ENCODE data around the gene UBE2E1. TPM values are rescaled to one million over a fixed set of nuclear protein-coding genes. Genes with fewer than 3 reads are reported as not detected.

The UBE2E1 gene
- total and polyA plus RNA-seq, 4 donors: 6.6 to 31.8 (median 25.4) TPM

DNA sequence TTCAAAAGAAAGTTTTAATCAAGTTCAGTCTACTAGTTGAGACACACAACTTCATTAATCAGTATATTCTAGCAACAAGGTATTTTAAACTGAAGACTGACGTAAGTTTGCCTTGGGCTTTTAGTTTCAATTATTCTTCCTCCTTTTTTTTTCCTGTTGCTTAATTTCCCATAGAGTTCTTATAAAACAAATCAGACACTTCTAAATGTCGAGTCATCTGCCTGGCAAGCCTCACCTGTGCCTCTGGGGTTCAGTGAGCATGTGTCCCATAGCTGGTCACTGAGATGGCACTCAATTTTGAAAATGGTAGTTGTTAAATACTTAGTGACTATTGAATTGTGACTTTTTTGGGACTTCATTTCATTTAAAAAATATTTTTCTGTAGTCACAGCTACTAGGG lies 83.6 kb downstream of the UBE2E1 start (continued):
- TF ChIP-seq YY1 (IDR thresholded peaks at IDR 0.05) (no peak), SP1 (IDR thresholded peaks at IDR 0.05) (no peak)

- 77% methylated on average over 5 of the region's 5 CpGs for WGBS
- Histone ChIP-seq H3K27ac (ENCODE audit: low read depth in 1 of 2, low read length in 2 of 2) (no peak overlapping the region), H3K4me3 (ENCODE audit: low read depth in 1 of 3, low read length in 3 of 3) (no peak overlapping the region), H3K9ac (ENCODE audit: low read depth in 1 of 2, low read length in 2 of 2) (no peak overlapping the region), H3K27me3 (ENCODE audit: control insufficient read depth in 4 of 4, insufficient read depth in 4 of 4, low read length in 3 of 4) (no peaks in the 10 kb centered on the region), H3K9me3 (ENCODE audit: control insufficient read depth in 4 of 4, low read length in 3 of 4) (no peaks in the 10 kb centered on the region), H3K36me3 (ENCODE audit: control insufficient read depth in 4 of 4, insufficient read depth in 3 of 4, low read depth in 1 of 4, low read length in 3 of 4) (peaks cover 0 to 20% (median 10%) of the 10 kb centered on the region in 4 donors), H3K4me1 (ENCODE audit: control insufficient read depth in 4 of 4, insufficient read depth in 4 of 4, low read length in 3 of 4) (peaks cover 3 to 12% (median 5%) of the 10 kb centered on the region in 4 donors)
- TF ChIP-seq EGR1 (IDR thresholded peaks at IDR 0.05; ENCODE audit: low read depth in 2 of 2) (no peak), SP1 (IDR thresholded peaks at IDR 0.05) (no peak), TAF1 (conservative IDR thresholded peaks at IDR 0.05) (no peak), NR2F2 (IDR thresholded peaks at IDR 0.05) (no peak), HNF4G (IDR thresholded peaks at IDR 0.05) (no peak), YY1 (IDR thresholded peaks at IDR 0.05) (no peak), HNF4A (conservative IDR thresholded peaks at IDR 0.05) (no peak), REST (IDR thresholded peaks at IDR 0.05) (no peak)
- TF ChIP-seq, protein P1, sequence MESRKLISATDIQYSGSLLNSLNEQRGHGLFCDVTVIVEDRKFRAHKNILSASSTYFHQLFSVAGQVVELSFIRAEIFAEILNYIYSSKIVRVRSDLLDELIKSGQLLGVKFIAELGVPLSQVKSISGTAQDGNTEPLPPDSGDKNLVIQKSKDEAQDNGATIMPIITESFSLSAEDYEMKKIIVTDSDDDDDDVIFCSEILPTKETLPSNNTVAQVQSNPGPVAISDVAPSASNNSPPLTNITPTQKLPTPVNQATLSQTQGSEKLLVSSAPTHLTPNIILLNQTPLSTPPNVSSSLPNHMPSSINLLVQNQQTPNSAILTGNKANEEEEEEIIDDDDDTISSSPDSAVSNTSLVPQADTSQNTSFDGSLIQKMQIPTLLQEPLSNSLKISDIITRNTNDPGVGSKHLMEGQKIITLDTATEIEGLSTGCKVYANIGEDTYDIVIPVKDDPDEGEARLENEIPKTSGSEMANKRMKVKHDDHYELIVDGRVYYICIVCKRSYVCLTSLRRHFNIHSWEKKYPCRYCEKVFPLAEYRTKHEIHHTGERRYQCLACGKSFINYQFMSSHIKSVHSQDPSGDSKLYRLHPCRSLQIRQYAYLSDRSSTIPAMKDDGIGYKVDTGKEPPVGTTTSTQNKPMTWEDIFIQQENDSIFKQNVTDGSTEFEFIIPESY (IDR thresholded peaks at IDR 0.05): no peak
- DNase-seq (ENCODE audit: low spot score): no peak
Measured at GRCh38 chr3:23889950-23890349, 84.2 kb downstream of the UBE2E1 start.

DNA sequence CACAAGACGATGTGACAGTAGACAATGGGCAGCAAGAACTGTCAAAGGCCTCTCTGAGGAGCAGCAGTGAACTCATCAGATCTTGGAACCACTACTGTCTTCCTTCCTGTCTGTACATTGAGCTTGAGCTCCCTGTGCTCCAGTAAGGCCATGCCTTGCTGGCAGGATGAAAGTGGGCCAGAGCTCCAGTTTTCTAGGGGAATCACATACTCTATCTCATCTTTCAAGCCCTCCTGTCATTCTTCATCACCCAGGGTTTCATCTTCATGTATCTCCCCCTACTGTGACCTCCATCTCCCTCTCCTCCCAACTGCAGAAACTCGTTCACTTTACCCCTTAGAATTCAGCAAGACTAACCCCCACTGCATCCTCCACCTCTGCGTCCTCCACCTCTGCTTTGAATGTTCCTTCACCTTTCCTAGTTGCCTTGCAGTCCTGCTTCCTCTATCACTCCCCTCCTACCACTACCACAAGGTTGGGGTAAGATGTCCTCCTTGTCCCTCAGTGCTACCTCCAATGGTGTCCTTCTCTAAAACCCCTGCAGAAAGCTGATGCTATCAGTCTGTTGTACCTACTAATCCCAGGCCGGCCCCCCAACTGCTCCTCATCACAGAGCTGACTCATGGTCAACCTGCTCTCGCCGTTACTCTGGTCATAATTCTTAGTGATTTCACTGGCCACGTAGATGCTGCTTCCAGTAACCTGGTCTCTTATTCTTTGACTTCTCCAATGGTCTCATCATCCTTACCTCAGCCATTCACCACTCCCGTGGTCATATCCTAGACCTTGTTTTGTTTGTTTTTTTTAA lies 88.7 kb downstream of the UBE2E1 start:
- TF ChIP-seq FOXA2 (IDR thresholded peaks at IDR 0.05): no peak
- no peak for TF ChIP-seq RAD21 (IDR thresholded peaks at IDR 0.05)
- TF ChIP-seq NR2F2 (IDR thresholded peaks at IDR 0.05): no peak
- TF ChIP-seq REST (IDR thresholded peaks at IDR 0.05): no peak
- TF ChIP-seq, protein P2, sequence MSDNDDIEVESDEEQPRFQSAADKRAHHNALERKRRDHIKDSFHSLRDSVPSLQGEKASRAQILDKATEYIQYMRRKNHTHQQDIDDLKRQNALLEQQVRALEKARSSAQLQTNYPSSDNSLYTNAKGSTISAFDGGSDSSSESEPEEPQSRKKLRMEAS (IDR thresholded peaks at IDR 0.05): no peak
- no peak for TF ChIP-seq RXRA (IDR thresholded peaks at IDR 0.05)
- TF ChIP-seq FOXA1 (IDR thresholded peaks at IDR 0.05): no peak
- TF ChIP-seq JUND (IDR thresholded peaks at IDR 0.05): no peak
- no peak for TF ChIP-seq HNF4A (conservative IDR thresholded peaks at IDR 0.05)
- TF ChIP-seq HNF4G (IDR thresholded peaks at IDR 0.05): no peak
- TF ChIP-seq, protein P1 (IDR thresholded peaks at IDR 0.05): no peak
- TF ChIP-seq, protein P3, sequence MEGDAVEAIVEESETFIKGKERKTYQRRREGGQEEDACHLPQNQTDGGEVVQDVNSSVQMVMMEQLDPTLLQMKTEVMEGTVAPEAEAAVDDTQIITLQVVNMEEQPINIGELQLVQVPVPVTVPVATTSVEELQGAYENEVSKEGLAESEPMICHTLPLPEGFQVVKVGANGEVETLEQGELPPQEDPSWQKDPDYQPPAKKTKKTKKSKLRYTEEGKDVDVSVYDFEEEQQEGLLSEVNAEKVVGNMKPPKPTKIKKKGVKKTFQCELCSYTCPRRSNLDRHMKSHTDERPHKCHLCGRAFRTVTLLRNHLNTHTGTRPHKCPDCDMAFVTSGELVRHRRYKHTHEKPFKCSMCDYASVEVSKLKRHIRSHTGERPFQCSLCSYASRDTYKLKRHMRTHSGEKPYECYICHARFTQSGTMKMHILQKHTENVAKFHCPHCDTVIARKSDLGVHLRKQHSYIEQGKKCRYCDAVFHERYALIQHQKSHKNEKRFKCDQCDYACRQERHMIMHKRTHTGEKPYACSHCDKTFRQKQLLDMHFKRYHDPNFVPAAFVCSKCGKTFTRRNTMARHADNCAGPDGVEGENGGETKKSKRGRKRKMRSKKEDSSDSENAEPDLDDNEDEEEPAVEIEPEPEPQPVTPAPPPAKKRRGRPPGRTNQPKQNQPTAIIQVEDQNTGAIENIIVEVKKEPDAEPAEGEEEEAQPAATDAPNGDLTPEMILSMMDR (IDR thresholded peaks at IDR 0.05; ENCODE audit: low read depth, low read length, missing input control): no peak
- DNase-seq (ENCODE audit: low spot score): no peak
- H3K9me3 ChIP-seq (ENCODE audit: control insufficient read depth in 4 of 4, low read length in 3 of 4): no peaks in the 10 kb centered on the region
- H3K36me3 ChIP-seq (ENCODE audit: control insufficient read depth in 4 of 4, insufficient read depth in 3 of 4, low read depth in 1 of 4, low read length in 3 of 4): peaks cover 2 to 36% (median 19%) of the 10 kb centered on the region in 4 donors
- H3K4me1 ChIP-seq (ENCODE audit: control insufficient read depth in 4 of 4, insufficient read depth in 4 of 4, low read length in 3 of 4): peaks cover 0 to 2% (median 0%) of the 10 kb centered on the region in 4 donors
- H3K9ac ChIP-seq (ENCODE audit: low read depth in 1 of 2, low read length in 2 of 2): no peak overlapping the region
- no peak overlapping the region for H3K27ac ChIP-seq (ENCODE audit: low read depth in 1 of 2, low read length in 2 of 2)
- H3K4me3 ChIP-seq (ENCODE audit: low read depth in 1 of 3, low read length in 3 of 3): no peak overlapping the region
- WGBS: 87% methylated on average over 8 of the region's 8 CpGs
- no peaks in the 10 kb centered on the region for H3K27me3 ChIP-seq (ENCODE audit: control insufficient read depth in 4 of 4, insufficient read depth in 4 of 4, low read length in 3 of 4)

Measured in liver (tissue), 9 donors.